Thyroid gland (tissue), 4 donors: Measurements from ENCODE around the gene UBE2Q2.

ENCODE experiments used
- CTCF ChIP-seq, 6 experiments: fragments of 200-600 bp in 3 of 6; fragments of 450-650 bp in 3 of 6; sonication (generic) in 3 of 6; IDR thresholded peaks; one replicate each; pipeline ENCODE4 v1.5.1; 2016 to 2019; ENCODE audit warnings: antibody characterized with exemption in 6 of 6, mild to moderate bottlenecking in 2 of 6, inconsistent platforms in 1 of 6, moderate library complexity in 1 of 6
- POLR2A ChIP-seq, 2 donors: fragments of 450-650 bp; IDR thresholded peaks; one replicate each; pipeline ENCODE4 v1.6.1; 2017; ENCODE audit warnings: antibody characterized with exemption in 2 of 2, mild to moderate bottlenecking in 2 of 2, moderate library complexity in 1 of 2

- TF ChIP-seq CTCF (IDR thresholded peaks at IDR 0.05): no peak
- no peak for TF ChIP-seq POLR2A (IDR thresholded peaks at IDR 0.05)
Measured at GRCh38 chr15:75799190-75799589, 44.1 kb upstream of the UBE2Q2 start.
